C1 segment of cervical spinal cord (tissue), 14 donors: ENCODE measurements around the gene DSCAM.

Experiments used
- DNase-seq, 14 donors: peaks; one replicate each; lab custom pipeline; 2025; lab: John Stamatoyannopoulos, UW

DSCAM gene

DNA sequence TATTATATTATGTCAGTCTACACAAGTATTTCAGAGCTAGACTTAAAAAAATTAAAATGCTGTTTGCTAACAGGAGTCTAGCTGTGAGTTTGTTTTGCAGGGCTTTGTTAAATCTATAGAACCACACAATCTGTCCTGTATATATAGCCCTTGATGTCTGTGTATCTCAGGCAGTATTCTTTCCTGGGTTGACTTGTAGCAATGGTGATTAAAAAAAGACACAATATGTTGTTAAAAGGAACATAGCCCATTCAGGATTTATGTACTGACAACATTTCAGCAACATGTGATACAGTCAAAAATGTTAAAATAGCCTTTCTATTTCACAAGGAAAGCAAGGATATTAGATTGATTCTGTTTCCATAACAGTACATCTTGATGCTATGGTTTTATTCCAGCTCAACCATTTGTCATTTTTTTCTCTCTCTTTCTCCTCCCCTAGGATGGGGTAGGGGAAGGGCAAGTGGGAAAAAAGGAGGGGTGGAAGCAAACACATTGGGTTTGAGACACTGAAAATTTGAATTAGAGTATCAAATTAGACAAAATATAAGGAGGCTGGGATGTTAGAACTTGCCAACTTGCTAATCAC is 139.2 kb downstream of the DSCAM start:
- no peak for DNase-seq

DNA sequence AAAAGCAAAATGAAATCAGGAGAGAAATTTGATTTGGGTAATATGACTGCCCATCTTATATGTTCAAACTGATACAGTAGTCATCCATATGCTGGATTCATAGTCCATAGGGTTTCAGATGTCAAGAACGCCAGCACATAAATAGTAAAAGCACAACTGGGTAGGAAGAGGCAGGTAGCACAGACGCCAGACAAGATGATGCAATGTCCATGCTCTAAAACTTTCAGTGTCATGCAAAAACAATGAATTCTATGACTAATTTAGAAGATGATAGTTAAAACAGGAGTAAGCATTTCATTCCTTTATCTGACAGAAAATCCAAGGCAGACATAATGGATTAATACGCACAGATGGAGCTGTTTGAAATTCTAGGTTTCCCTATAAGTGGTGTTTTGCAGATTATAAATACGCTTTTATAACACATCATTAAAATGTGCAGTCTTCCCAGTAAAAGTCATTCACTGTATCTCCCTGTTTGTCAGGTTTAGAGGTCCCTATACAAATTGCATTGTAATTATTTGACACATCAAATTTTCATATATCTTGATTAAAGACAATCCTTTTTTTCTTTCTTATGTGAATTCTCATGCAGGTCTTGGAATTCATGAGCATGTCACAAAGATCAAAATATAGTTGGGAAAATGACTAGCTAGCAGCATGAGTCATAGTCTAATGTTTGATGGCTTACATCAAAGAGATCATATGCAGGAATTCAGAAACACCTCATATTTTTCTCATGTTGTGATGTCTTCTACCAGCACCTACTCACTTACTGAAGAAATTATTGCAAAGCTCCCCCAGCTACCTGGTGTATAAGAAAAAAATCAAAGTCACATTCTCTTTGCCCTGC is 139.9 kb downstream of the DSCAM start:
- DNase-seq, result no peak

DNA sequence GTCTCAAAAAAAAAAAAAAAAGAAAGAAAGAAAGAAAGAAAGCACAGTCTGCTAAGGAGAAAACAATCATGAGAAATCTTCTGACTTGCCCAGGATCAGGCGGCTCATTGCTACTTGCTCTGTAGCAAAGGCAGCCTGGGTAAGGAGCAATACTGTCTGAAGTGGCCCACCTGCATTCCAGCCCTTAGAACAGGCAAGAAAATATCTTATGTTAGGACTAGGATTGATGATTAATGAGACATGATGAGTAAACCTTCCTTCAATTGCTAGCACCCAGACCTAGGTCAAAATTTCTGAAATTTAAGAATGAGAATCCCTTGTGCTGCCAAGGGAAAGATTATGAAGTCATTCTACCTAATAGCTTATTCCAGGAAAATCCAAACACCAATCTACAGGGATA is 140.8 kb downstream of the DSCAM start:
- no peak for DNase-seq

DNA sequence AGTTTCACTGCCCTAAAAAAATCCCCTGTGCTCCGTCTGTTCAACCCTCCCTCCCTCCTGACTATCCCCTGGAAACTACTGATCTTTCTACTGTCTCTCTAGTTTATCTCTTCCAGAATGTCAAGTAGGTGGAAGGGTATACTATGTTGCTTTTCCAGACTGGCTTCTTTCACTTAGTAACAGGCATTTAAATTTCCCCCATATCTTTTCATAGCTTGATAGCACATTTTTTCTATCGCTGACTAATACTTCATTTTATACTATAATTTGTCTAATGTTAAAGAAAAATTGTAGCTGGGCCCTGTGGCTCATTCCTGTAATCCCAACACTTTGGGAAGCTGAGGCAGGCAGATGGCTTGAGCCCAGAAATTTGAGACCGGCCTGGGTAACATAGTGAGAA is 142.8 kb downstream of the DSCAM start:
- no peak for DNase-seq

DNA sequence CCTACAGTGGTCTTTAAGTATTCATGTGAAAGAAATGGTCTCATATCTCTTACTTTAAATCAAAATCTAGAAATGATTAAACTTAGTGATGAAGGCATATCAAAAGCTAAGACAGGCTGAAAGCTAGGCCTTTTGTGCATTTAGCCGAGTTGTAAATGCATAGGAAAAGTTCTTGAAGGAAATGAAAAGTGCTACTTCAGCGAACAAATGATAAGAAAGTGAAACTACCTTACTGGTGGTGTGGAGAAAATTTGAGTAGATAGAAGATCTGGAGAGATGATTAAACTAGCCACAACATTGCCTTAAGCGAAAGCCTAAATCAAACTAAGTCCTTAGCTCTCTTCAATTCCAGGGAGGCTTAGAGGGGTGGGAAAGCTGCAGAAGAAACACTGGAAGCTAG is 147.6 kb downstream of the DSCAM start:
- DNase-seq, result no peak

DNA sequence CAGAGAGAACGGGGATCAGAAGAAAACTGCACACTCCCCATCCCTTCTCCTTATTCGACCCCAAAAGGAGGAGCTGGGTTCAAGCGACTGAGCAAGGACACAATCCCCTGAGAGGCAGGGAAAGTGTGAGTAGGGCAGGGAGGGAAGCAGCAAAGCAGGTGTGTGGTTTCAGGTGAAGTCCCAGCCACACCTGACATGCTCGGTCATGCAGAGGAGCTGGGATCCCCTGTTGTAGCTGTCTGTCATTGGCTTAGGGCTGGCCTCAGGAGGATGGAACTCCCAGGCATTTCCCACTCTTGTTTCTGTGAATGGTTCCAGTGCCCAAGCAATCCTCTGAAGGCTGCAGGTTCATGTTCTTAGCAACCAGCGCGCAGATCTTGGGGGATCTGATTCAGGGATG is 150.7 kb downstream of the DSCAM start:
- no peak for DNase-seq

DNA sequence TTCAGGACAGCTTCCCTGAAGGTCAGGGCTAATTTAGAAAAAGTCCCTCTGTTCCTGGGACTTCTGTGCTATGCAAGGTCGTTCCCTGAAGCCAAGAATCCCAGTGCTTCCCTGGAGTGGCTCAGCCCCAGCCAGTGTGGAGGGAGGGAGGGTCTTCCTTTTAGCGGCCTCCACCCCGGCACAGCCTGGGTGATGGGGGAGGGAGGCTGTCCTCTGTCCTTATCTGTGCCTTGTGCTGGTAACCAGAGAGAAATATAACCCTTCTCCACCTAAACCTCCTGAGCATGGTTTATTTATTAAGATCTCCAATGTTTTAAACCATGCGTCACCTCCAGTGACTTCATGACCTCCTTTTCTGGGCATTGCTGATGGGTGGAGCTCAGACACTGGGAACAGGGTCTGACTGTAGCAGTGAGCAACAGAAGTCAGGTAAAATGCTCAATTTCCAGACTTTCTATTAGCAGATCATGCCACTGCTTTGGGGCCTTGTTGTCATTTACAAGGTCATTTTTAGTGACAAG is 157.1 kb downstream of the DSCAM start:
- no peak for DNase-seq

DNA sequence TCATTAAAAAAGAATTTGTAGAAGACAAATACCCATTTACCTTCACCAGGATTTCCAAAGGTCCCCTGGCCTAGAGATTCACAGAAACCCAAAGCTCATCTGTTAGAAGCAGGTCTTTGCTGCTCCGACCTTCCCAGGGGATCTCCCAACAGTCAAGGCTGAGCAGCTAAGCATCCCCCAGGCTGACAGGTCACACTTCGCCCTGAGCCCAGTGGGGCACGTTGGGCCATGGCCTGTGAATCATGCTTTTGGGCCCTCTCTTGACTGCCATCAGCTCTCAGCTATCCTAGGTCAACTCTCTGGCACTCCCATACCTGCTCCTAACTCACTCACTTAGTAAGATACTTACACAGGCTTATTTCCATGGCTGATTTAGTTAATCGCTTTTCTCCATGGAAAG is 157.7 kb downstream of the DSCAM start:
- DNase-seq, result no peak

DNA sequence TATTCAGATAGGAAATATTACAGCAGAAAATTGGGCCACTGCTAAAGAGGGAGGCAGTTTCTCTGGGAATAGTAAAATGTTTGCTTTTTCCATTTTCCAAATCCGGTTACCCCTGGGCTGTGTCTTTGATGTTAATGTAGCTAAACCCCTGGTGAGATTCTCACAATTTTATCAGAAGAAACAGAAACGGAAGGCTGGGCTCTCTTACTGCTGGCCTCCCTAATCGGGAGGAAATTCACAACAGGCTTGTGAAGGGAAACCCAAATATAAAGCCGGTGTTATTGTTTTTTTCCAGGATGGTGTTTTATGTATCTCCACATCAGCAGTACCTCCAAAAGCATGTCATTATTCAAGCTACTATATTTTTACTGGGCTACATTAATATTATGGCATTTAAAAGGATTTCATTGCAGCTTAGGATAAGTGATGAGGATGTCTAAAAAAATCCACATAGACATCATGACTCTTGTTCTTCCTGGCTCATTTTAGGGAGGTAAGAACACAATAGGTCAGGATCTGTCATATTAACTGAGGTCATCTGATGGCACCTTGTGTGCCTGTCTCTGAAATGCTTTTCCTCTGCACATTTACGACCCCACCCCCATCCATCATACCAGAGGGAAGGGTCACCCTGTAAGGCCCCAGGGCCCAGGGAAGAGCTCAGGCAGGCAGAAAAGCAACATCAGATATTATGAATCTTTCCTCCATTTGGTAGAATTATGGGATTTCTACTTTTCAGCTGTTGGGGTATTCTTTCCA is 158.7 kb downstream of the DSCAM start:
- no peak for DNase-seq

DNA sequence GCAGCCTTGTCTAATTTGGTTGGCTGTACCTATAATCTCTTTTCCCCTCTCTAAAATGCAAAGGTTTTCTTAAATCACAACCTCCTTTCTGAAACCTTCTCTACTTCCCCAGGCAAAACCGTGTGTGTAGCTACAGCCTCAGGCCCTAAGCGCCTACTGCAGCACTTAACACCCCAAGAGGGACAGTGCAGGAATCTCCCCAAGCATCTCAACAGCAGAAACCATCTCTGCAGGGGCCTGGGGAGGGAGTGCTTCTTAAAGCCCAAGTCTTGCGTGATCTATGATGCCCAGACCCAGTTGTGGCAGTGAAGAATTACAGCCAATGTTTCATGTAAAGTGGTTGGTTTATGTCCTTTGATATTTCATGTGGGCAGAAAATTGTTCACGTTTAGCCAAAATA is 159.3 kb downstream of the DSCAM start:
- DNase-seq, result no peak

DNA sequence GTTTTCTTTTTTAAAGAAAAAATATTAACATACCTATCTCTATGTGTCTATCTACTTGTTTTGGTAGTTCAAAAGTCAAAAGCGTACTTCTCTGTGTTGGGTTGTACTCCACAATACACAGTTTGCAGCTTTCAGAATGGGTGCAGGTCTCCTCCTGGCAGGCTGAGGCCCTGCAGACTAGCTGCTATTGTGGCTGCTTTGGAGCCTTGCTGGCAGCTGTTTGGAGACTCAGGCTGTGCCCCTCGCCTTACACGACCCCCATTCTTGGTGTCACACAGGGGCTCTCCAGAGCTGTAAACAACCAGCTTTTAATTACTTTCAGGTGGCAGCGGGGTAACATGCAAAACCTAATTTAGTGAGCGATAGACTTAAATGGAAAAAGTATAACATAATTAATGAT is 160.4 kb downstream of the DSCAM start:
- no peak for DNase-seq

DNA sequence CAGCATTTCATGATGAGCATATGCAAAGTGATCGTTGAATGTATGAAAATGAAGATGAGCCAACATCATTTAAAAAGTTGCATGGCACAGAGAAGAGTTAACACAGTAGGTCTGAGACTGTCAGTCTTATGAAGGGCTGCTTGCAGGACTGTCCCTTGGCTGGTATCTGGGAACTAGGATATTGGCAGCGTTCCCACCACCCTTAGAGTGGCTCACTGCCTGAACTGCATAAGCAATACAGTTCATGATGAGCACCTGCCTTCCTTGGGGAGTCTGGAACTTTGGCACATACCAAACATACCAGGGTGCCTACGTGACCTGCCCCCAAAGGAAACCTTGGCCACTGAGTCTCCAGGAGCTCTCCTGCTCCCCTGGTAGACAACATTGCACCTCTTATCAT is 161.8 kb downstream of the DSCAM start:
- no peak for DNase-seq

DNA sequence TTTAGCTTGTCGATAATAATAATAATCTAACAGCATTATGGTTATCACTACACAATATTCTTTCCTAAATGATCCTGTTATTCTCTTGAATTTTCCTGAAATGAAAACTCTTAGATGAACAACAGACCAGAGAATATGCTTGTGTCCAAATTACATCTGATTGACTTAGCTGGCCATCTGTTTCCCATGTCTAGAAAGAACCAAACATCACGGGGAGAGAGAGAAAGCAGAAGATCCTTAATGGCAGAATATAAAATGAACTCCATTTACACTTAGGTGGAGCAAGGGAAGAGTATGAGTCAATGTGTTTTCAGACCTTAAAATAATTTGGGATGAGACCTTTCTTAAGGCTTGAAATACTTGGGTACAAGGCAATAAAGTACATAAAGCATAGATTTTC is 162.2 kb downstream of the DSCAM start:
- no peak for DNase-seq

DNA sequence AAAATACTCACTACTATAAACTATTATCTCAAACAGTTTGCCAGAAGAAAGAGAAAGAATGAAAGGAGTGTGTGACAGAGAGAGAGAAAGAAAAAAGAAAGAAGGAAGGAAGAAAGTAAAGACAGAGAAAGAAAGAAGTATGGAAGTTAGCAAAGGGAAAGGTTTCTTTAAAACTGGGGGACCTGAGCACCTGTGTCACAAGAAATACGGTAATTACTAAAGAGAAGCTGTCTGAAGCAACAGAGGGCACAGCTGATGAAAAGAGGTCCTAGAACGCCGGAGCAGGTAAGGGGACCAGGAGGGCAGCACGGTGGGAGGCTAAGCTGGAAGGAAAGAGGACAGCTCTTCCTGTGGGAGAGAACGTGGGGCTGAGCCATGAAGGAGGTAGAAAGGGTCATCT is 163.6 kb downstream of the DSCAM start:
- no peak for DNase-seq

DNA sequence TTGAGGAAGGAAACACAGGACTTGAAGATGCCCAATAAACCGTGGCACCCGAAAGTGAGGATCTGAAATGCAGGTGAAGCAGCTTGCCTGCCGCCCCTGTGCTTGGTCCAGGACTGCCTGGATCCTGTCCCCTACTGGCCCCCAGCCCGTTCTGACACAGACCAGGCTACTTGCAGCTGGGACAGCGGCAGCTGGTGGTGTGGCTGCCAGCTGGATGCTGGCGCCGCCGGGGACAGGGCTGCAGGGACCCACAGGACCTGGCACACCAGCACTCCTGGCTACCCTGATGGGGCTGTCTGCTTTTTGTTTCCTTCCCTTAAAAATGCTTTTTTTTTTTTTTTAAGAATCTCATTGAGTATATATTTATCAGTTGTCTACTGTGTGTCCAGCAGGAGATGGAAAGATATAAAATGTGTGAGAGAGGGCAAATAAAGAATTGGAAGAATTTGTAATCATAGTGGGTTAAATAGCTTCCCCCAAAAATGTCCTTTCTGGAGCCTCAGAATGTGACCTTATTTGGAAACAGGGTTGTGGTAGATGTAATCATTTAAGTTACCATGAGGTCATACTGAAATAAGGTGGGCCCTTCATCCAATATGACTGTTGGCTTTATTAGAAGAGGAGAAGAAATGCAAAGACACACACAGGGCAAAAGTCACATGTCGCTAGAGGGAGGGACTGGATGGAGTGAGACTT is 165.6 kb downstream of the DSCAM start:
- peak in 9 of 14 donors; percentile 7 to 77 (median 51) for DNase-seq

DNA sequence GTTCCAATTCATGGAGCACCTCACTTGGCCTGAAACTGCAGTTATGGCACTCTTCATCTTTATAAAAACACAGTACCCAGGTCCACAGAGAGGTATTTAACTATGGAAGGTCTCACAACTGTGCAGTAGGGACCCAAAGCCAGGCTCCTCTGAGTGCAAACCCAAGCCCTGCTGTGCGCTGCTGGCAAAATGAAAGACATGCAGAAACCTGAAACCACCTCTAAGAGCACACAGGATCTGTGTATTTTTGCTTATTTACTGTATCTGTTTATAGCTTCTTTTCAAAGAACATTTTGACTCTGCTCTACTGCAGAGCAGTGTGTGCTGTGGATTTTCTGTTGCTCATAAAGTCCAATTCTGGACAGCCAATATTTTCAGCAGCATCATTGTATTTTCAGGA is 166.6 kb downstream of the DSCAM start:
- DNase-seq, result no peak

DNA sequence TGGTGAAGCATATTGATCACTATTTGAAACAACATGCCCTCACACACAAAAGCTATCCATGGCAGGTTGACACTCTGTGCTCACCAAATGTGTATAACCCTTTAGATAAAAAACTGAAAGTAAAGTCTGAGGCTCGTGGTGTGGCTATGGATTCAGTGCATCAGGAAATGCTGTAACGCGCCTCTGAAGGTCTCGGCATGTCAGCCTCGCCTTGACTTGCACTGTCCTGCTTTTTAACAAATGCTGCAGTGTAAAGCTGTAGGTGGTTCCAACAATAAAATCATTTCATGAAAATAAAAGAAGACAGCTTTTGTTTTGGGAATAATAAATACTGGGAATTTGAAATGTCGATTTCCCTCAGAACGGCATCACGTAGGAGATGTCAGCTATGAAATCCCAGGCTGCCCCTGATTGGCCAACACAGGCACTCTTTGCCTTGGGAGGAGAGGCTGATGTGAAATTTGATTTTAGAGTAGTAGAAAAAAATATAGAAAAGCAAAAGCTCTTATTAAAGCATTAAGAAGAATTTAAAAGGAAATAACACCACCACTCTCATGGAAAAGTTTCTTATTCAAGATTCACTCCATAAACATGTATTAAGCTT is 168.2 kb downstream of the DSCAM start:
- DNase-seq, result no peak

DNA sequence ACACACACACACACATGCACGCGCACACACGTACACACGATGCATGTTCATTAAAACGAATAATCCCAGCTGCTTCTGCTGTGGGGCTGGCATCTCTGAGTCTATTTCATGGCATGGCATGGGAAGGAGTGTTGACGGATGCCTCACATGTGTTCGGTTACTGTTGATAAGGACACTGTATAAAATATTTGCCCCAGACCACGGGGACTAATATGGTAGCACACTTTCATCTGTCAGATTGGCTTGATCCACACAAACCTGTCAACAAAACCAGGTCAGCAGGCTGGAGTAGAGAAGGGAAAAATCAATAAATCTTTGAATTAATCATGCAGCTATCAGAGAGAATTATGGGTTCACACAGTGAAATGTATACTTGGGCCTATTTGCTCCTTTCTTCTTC is 171.9 kb downstream of the DSCAM start:
- no peak for DNase-seq

DNA sequence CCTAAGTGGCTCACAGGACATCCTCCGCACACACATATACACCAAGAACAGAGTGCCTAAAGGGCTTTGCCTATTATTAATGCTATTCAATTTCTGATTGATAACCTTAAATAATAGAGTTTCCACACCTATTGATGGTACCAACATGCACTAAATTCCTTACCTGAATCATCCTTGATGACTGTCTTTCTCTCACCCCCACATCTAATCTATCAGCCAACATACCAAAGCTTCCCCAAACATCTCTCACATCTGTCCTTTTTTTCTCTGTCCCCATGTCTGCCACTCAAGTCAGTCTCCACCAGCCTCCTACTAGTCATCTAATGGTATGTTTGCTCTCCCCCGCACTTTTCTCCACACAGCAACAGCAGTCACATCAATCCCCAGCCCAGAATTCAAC is 174.4 kb downstream of the DSCAM start:
- DNase-seq, result no peak

DNA sequence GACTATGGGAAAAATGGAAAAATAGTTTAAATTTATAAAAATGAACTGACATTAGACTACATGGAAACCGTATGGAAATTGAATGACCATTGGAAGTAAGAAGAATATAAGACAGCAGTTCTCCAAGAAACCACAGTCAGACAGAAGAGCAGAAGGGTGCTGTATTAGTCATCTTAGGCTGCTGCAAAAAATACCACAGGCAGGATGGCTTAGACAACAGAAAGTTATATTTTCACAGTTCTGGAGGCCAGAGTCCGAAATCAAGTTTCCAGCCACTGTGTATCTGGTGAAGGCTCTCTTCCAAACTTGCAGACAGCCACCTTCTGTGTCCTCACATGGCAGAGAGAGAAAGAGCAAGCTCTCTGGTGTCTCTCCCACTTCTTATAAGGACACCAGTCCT is 175.2 kb downstream of the DSCAM start:
- DNase-seq, result no peak

DNA sequence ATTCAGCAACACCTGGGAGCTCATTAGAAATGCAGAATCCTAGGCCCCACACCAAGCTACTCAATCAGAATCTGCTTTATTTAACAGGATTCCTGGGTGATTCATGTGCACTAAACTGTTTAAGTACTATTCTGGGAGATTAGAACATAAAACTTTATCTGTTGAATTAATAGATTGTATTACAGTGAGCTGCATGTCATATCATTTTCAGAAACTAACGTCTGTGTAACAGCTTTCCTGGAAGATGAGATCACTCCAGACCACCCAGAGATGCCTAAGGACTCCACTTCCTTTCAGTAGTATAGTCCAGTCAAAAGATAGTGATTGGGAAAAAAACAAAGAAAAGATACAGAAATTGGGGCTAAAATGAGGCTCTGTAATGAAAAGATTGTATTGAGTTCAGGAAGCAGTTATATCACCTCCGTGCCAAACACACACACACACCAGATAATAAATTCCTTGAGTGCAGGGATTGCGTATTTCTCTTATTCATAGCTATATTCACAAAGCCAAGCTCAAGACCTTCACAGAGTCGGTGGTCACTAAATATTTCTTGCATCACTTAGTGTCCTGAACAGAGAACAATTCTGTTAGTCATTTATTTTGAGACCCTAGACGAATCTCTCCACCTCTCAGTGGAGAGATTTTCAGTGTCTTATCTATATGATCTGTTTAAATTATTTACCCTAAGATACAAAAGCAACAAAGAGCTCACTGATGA is 178.2 kb downstream of the DSCAM start:
- no peak for DNase-seq
